WTC11 (cell line): ENCODE data around the gene CST9. TPM values are rescaled to one million over a fixed set of nuclear protein-coding genes. Genes with fewer than 3 reads are reported as not detected.

Experiments
- ATAC-seq: fragments of 200-7000 bp; cut with Tn5 transposase; 2 replicates; pipeline ENCODE4 v1.10.0; 2021; ENCODE audit warnings: mild to moderate bottlenecking, moderate library complexity
- CTCF ChIA-PET: fragments of 300-600 bp; sonication (Branson Sonifier 250); formaldehyde crosslinking; loops from one replicate; lab custom pipeline; 2021; ENCODE audit warnings: antibody characterized with exemption; lab: Charles Lee
- POLR2A ChIA-PET: fragments of 350-600 bp; sonication (Branson Sonifier 250); formaldehyde crosslinking; loops from one replicate; lab custom pipeline; 2021; ENCODE audit warnings: antibody characterized with exemption; lab: Charles Lee
- DNase-seq: peaks from one replicate; pipeline ENCODE4 v3.0.0; 2021; ENCODE audit warnings: low spot score
- H3K27ac Mint-ChIP-seq: 2 replicates; pipeline ENCODE4 v1.8.0; 2021; ENCODE audit warnings: mixed read lengths
- H3K27me3 Mint-ChIP-seq: 2 replicates; pipeline ENCODE4 v1.8.0; 2021; ENCODE audit warnings: low read depth, mild to moderate bottlenecking, moderate library complexity, mixed read lengths
- H3K36me3 Mint-ChIP-seq: 2 replicates; pipeline ENCODE4 v1.8.0; 2021; ENCODE audit warnings: mixed read lengths
- H3K4me1 Mint-ChIP-seq: 2 replicates; pipeline ENCODE4 v1.8.0; 2022; ENCODE audit warnings: mixed read lengths
- H3K4me3 Mint-ChIP-seq: 2 replicates; pipeline ENCODE4 v1.8.0; 2021; ENCODE audit warnings: mild to moderate bottlenecking, moderate library complexity, mixed read lengths
- H3K9me3 Mint-ChIP-seq: 2 replicates; pipeline ENCODE4 v1.8.0; 2021; ENCODE audit warnings: mixed read lengths
- ARID4B ChIP-seq: sonication (generic); formaldehyde crosslinking; IDR thresholded peaks from 2 replicates; pipeline ENCODE4 v1.8.0; 2023; ENCODE audit warnings: missing genetic modification reagents, mild to moderate bottlenecking, borderline replicate concordance
- CTCF ChIP-seq: fragments of 200-600 bp; IDR thresholded peaks from 2 replicates; pipeline ENCODE4 v1.8.0; 2022; ENCODE audit warnings: antibody characterized with exemption
- E2F1 ChIP-seq: sonication (generic); formaldehyde crosslinking; IDR thresholded peaks from 2 replicates; pipeline ENCODE4 v1.8.0; 2022; ENCODE audit warnings: mild to moderate bottlenecking, missing genetic modification reagents
- JAZF1 ChIP-seq: fragments of 250-450 bp; sonication (Bioruptor Pico); IDR thresholded peaks from 2 replicates; pipeline ENCODE4 v1.9.0; 2021; ENCODE audit warnings: moderate library complexity, mild to moderate bottlenecking, inconsistent platforms
- JUN ChIP-seq: sonication (generic); formaldehyde crosslinking; IDR thresholded peaks from 2 replicates; pipeline ENCODE4 v1.8.0; 2023; ENCODE audit warnings: mild to moderate bottlenecking, missing genetic modification reagents
- MXD4 ChIP-seq: fragments of 250-450 bp; sonication (Bioruptor Pico); IDR thresholded peaks from 2 replicates; pipeline ENCODE4 v1.8.0; 2021; ENCODE audit warnings: mild to moderate bottlenecking, moderate library complexity, borderline replicate concordance
- MYBL2 ChIP-seq: sonication (generic); formaldehyde crosslinking; IDR thresholded peaks from 2 replicates; pipeline ENCODE4 v1.8.1; 2023; ENCODE audit warnings: mild to moderate bottlenecking, moderate library complexity, missing genetic modification reagents
- NFYB ChIP-seq: sonication (generic); formaldehyde crosslinking; conservative IDR thresholded peaks from 2 replicates; pipeline ENCODE4 v1.8.0; 2022; ENCODE audit warnings: low read depth, missing genetic modification reagents
- RORB ChIP-seq: fragments of 250-450 bp; sonication (Bioruptor Pico); IDR thresholded peaks from 2 replicates; pipeline ENCODE4 v1.9.0; 2021; ENCODE audit warnings: mild to moderate bottlenecking
- TP53 ChIP-seq: sonication (generic); formaldehyde crosslinking; IDR thresholded peaks from 2 replicates; pipeline ENCODE4 v1.8.1; 2023; ENCODE audit warnings: mild to moderate bottlenecking, missing genetic modification reagents
- ZNF121 ChIP-seq: sonication (generic); formaldehyde crosslinking; IDR thresholded peaks from 2 replicates; pipeline ENCODE4 v1.8.0; 2023; ENCODE audit warnings: missing genetic modification reagents
- ZNF425 ChIP-seq: fragments of 250-450 bp; sonication (Bioruptor Pico); conservative IDR thresholded peaks from 2 replicates; pipeline ENCODE4 v1.9.0; 2021; ENCODE audit warnings: mild to moderate bottlenecking
- ZNF671 ChIP-seq: fragments of 250-450 bp; sonication (Bioruptor Pico); IDR thresholded peaks from 2 replicates; pipeline ENCODE4 v1.8.0; 2021; ENCODE audit warnings: mild to moderate bottlenecking
- ZSCAN18 ChIP-seq: fragments of 250-450 bp; sonication (Bioruptor Pico); IDR thresholded peaks from 2 replicates; pipeline ENCODE4 v2.1.2; 2022; ENCODE audit warnings: mild to moderate bottlenecking, moderate library complexity
- total RNA-seq: library from RNA; stranded (reverse); gene quantifications from 3 replicates; pipeline ENCODE4 v1.2.3, GENCODE V29; 2021

Gene CST9
- total RNA-seq, 1 experiment from 2014 or later, result not detected

GRCh38 chr20:23646106-23646873 is 40.6 kb upstream of the CST9 start:
- DNase-seq, result no peak
- H3K4me3 Mint-ChIP-seq, result no peak overlapping the region

More at GRCh38 chr20:23646106-23646873, 40.6 kb upstream of the CST9 start:
- CTCF ChIA-PET, result interaction anchor here (1.3 kb wide), 1 partner anchor 22 kb away, joined by 4 read pairs; no protein-coding TSS in a partner anchor
- Mint-ChIP-seq H3K9me3 (no peaks in the 10 kb centered on the region), H3K27ac (no peak overlapping the region), H3K36me3 (no peaks in the 10 kb centered on the region), H3K4me1 (peaks cover 16% of the 10 kb centered on the region), H3K27me3 (no peaks in the 10 kb centered on the region; the same call in 1 of the 2 replicates)
- POLR2A ChIA-PET, result no interaction called here
- no peak for ATAC-seq
- TF ChIP-seq E2F1 (no peak), JAZF1 (CRISPR knock-in tag) (no peak), MXD4 (CRISPR knock-in tag) (no peak), NFYB (CRISPR knock-in tag) (no peak), CTCF (no peak), RORB (no peak), MYBL2 (CRISPR knock-in tag) (no peak), ZNF671 (CRISPR knock-in tag) (no peak), ZNF425 (no peak), ZNF121 (CRISPR knock-in tag) (no peak), ZSCAN18 (CRISPR knock-in tag) (no peak), ARID4B (CRISPR knock-in tag) (no peak), JUN (no peak), TP53 (no peak)
